Thyroid gland (tissue), 4 donors: ENCODE measurements around the gene PTH1R. TPM values are rescaled to one million over a fixed set of nuclear protein-coding genes. Genes with fewer than 3 reads are reported as not detected.
A peak's percentile ranks its signal among the peaks of the same experiment; 100 is the strongest.

Experiments
- DNase-seq, 2 donors: peaks; one replicate each; pipeline ENCODE4 v3.0.0-alpha.2; 2019
- H3K27ac ChIP-seq, 3 donors: fragments of 200-600 bp; sonication (generic); 1 replicate in 2 of 3; 2 replicates in 1 of 3; pipeline ENCODE4 v1.5.1; 2016 to 2019; ENCODE audit warnings: mild to moderate bottlenecking in 1 of 3, moderate library complexity in 1 of 3
- H3K27me3 ChIP-seq: fragments of 200-600 bp; sonication (generic); one replicate; pipeline ENCODE4 v1.5.1; 2019
- H3K36me3 ChIP-seq, 2 donors: fragments of 200-600 bp; sonication (generic); one replicate each; pipeline ENCODE4 v1.5.1; 2016 to 2019
- H3K4me1 ChIP-seq, 2 donors: fragments of 200-600 bp; sonication (generic); one replicate each; pipeline ENCODE4 v1.5.1; 2017 to 2019
- H3K4me3 ChIP-seq, 3 donors: fragments of 200-600 bp; sonication (generic); replicated peaks in 1 of 3; 1 replicate in 2 of 3; 2 replicates in 1 of 3; pipeline ENCODE4 v1.5.1; 2016; ENCODE audit warnings: mild to moderate bottlenecking in 1 of 3
- H3K9me3 ChIP-seq: fragments of 200-600 bp; sonication (generic); one replicate; pipeline ENCODE4 v1.5.1; 2017
- CTCF ChIP-seq, 6 experiments: fragments of 200-600 bp in 3 of 6; fragments of 450-650 bp in 3 of 6; sonication (generic) in 3 of 6; IDR thresholded peaks; one replicate each; pipeline ENCODE4 v1.5.1; 2016 to 2019; ENCODE audit warnings: antibody characterized with exemption in 6 of 6, mild to moderate bottlenecking in 2 of 6, inconsistent platforms in 1 of 6, moderate library complexity in 1 of 6
- POLR2A ChIP-seq, 2 donors: fragments of 450-650 bp; IDR thresholded peaks; one replicate each; pipeline ENCODE4 v1.6.1; 2017; ENCODE audit warnings: antibody characterized with exemption in 2 of 2, mild to moderate bottlenecking in 2 of 2, moderate library complexity in 1 of 2
- WGBS, 2 donors: methylation state at CpG; one replicate each; pipeline ENCODE4 v1.1.5; 2017; 5-methylcytosine and 5-hydroxymethylcytosine counted together
- intact Hi-C: fragments of 100-400 bp; cut with DNase I; formaldehyde crosslinking; loops from one replicate; pipeline ENCODE4 v1.15.1; 2023
- total RNA-seq, 4 donors: library from RNA; depleted of rRNA; stranded (reverse); fragments of >200 nt; gene quantifications; one replicate each; pipeline ENCODE4 v1.2.3, GENCODE V29; 2016

PTH1R gene
- total RNA-seq, 4 donors from 2014 or later: 1.2 to 10.6 (median 4.4) TPM

- Histone ChIP-seq H3K4me3 (no peak overlapping the region), H3K9me3 (no peaks in the 10 kb centered on the region), H3K4me1 (peaks cover 10 to 29% of the 10 kb centered on the region in 2 donors), H3K36me3 (no peaks in the 10 kb centered on the region), H3K27me3 (no peaks in the 10 kb centered on the region), H3K27ac (peak overlapping the region in 1 of 3 donors; percentile 37)
- 39 to 50% methylated on average over 11 to 12 of the region's 15 CpGs for WGBS, 2 donors
- peak; percentile 77 to 81 for DNase-seq
- TF ChIP-seq POLR2A (IDR thresholded peaks at IDR 0.05) (no peak), CTCF (IDR thresholded peaks at IDR 0.05) (peak; percentile 72 to 92 (median 84))
- intact Hi-C loops: loop anchor here (2.0 to 10.0 kb wide), 4 partner anchors 28 to 162 kb away; partner anchors contain the start of gene TMIE
Measured at GRCh38 chr3:46866720-46867549, 10.6 kb upstream of the PTH1R start.

- DNase-seq: peak; percentile 47 to 69
- intact Hi-C loops: loop anchor here (2.0 to 10.0 kb wide), 4 partner anchors 27 to 163 kb away; partner anchors contain the start of gene TMIE
- TF ChIP-seq POLR2A (IDR thresholded peaks at IDR 0.05) (no peak), CTCF (IDR thresholded peaks at IDR 0.05) (no peak)
- no peaks in the 10 kb centered on the region for H3K9me3 ChIP-seq
- no peaks in the 10 kb centered on the region for H3K27me3 ChIP-seq
- no peak overlapping the region for H3K4me3 ChIP-seq
- 46 to 81% methylated on average over 3 to 4 of the region's 15 CpGs for WGBS, 2 donors
- H3K27ac ChIP-seq: peak overlapping the region in 1 of 3 donors; percentile 37
- H3K4me1 ChIP-seq: peaks cover 10 to 32% of the 10 kb centered on the region in 2 donors
- no peaks in the 10 kb centered on the region for H3K36me3 ChIP-seq
Measured at GRCh38 chr3:46867550-46867898, 10.0 kb upstream of the PTH1R start.

- peaks cover 12 to 40% of the 10 kb centered on the region in 2 donors for H3K4me1 ChIP-seq
- DNase-seq: no peak
- no peak overlapping the region for H3K27ac ChIP-seq
- H3K4me3 ChIP-seq: no peak overlapping the region
- no peaks in the 10 kb centered on the region for H3K9me3 ChIP-seq
- H3K36me3 ChIP-seq: no peaks in the 10 kb centered on the region
- 86 to 92% methylated on average over 5 to 8 of the region's 8 CpGs for WGBS, 2 donors
- intact Hi-C loops: loop anchor here (5.0 to 10.0 kb wide), 3 partner anchors 39 to 163 kb away; partner anchors contain the start of gene TMIE
- H3K27me3 ChIP-seq: no peaks in the 10 kb centered on the region
- TF ChIP-seq POLR2A (IDR thresholded peaks at IDR 0.05): no peak
- TF ChIP-seq CTCF (IDR thresholded peaks at IDR 0.05): no peak
Measured at GRCh38 chr3:46868287-46868686, 9.2 kb upstream of the PTH1R start.

- Histone ChIP-seq H3K9me3 (no peaks in the 10 kb centered on the region), H3K4me3 (no peak overlapping the region), H3K27ac (no peak overlapping the region), H3K27me3 (no peaks in the 10 kb centered on the region), H3K36me3 (no peaks in the 10 kb centered on the region), H3K4me1 (peaks cover 19 to 46% of the 10 kb centered on the region in 2 donors)
- WGBS, 2 donors: 84 to 85% methylated on average over 7 of the region's 7 CpGs
- intact Hi-C loops: loop anchor here (5.0 to 10.0 kb wide), 3 partner anchors 38 to 164 kb away; partner anchors contain the start of gene TMIE
- DNase-seq: no peak
- no peak for TF ChIP-seq POLR2A (IDR thresholded peaks at IDR 0.05)
- no peak for TF ChIP-seq CTCF (IDR thresholded peaks at IDR 0.05)
Measured at GRCh38 chr3:46868948-46869347, 8.6 kb upstream of the PTH1R start.

GRCh38 chr3:46869440-46869839 lies 8.1 kb upstream of the PTH1R start:
- no peaks in the 10 kb centered on the region for H3K36me3 ChIP-seq
- no peaks in the 10 kb centered on the region for H3K27me3 ChIP-seq
- H3K4me3 ChIP-seq: no peak overlapping the region
- intact Hi-C loops: loop anchor here (5.0 to 10.0 kb wide), 3 partner anchors 38 to 165 kb away; partner anchors contain the start of gene TMIE
- TF ChIP-seq POLR2A (IDR thresholded peaks at IDR 0.05): no peak
- TF ChIP-seq CTCF (IDR thresholded peaks at IDR 0.05): no peak
- no peak overlapping the region for H3K27ac ChIP-seq
- 79 to 81% methylated on average over 10 of the region's 10 CpGs for WGBS, 2 donors
- no peaks in the 10 kb centered on the region for H3K9me3 ChIP-seq
- no peak for DNase-seq
- H3K4me1 ChIP-seq: peaks cover 24 to 51% of the 10 kb centered on the region in 2 donors
